HG03060 (cell line): ENCODE measurements around the gene TUBB1.
"Not testable (repeated sequence)": the region's sequence is repeated elsewhere in the genome, so short reads cannot be mapped to it uniquely, and the experiment has no call there.

Source experiments
- ATAC-seq: cut with Tn5 transposase; IDR thresholded peaks from one replicate; pipeline ENCODE4 v1.9.1; 2021; ENCODE audit warnings: low read depth, moderate number of reproducible peaks; ENCODE audit not compliant: unreplicated experiment

TUBB1 gene

DNA sequence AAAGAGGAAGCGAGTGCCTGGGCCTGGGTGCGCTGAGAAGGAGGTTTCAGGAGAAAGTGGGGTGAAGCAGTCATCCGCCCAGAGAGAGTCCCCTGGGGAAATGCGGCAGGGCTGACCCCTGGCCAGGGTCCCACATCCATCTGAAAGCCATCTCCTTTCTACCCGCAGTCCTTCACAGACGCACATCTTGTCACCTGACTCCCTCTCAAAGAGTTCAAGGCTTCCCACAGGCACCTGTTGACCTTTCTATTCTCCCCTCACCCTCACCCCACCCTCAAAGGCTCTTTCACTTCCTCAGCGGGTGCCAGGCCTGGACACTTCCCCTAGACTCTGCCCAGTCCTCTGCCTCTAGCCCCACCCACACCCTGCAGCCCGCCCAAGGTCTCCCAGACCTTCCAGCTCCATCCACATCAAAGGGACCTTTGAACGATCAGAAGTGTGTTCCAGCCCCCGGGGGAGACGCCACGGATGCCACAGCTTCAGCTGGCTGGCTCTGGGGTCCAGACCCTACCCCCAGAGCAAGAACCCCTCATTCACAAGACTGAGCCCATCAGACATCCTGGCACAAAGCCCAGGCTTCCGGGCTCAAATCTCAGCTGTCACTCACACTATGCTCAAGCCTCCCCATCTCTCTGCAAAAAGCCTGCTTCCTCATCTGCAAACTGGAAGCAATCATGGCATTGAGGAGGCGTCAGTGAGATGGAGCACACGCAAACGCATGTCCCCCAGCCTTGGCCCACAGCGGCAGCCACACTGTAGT, 14.3 kb upstream of the TUBB1 start:
- peak; percentile 55 for ATAC-seq

DNA sequence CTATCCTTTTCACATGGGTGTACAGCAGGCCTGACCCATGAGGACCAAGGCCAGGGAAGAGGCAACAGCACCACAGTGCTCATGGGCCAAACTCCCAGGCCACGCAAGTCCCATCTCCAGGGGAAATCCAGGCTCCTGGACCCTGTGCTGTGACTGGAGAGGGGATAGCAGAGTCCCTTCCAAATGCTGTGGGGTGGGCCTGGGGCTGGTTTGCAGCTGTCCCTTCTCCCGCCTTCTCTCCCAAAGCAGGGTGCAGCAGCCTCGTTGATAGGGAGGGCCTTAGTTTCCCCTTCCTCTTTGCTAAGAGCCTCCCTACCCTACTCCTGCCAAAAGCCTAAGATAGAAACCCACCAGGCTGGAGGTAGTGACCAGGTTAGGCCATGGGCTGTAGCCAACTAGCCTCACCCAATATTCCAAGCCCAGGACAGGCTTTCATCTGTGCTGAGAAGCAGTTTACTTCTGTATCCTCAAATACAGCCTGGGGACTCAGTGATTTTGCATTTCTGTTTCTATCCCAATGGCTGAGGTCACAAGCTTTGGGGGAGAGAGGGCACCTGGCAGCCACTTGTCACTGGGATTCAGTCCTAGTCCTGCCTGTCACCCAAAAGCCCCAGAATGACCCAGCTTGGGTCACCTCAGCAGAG, 13.6 kb upstream of the TUBB1 start:
- ATAC-seq = no peak

DNA sequence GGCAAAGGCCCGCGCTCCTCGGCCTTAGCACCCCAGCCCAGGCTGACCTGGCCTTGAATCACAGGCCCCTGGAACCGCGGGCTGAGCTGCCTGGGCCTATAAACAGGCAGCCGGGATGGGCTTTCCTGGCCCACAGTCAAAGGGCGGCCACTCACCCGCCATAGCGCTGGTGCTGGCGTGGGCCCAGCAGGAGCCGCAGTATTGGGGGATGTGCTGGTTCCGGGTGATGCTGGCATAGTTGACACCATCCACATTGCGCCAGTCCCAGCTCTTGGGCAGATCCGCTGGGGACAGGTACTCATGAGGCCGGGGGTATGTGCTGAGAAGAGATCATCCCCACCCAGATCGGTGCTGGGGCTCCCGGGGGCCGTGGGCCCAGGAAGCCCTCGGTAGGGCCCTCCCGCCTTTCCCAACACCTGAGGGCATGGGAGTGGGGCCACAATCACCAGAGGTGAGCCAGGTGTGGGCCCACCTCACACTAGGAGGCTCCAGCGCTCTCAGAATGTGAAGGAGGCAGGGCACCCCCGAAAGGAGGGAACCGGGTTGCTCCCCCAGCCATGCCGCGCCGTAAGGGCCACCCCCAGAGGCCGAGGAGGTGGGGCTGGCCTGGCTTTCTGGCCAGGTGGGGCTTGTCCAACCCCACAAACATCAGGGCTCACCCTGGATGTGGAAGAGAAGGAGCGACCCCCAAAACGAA, 12.9 kb upstream of the TUBB1 start:
- no peak for ATAC-seq

DNA sequence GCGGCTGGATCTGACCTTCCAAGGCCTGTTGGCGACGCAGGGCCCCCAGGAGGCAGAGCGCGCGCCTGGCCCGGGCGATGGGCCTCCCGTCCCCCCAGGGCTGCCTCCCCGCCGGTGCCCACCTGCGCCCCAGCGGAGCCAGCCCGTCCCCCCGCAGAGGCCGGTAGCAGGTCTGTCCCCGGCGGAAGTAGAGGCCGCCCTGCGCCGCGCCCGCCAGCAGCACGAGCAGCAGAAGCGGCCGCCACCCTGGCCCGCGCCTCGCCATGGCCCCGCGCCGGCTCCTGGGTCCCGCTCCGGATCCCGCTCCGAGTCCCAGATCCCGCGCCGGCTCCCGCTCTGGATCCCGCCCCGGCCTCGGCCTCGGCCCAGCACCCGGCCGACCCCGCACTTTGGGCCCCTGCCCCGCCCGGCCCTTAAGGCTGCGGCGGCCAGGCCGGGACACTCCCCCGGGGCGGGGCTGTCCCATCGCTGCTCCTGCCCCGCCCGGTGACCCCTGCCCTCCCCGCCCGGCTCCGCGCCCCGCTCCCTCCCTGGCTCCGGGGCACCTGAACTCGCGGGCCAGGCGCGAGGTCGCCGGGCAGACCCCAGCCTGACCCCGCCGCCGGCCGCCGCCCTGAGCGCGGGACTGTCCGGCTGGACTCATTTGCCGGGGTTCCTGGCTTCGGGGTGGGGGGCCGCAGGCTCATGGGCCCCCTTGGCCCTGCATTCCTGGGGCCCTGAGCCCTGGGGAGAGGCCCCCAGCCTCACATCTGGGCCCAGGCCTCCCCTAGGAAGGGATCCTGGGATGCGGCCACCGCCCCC, 12.2 kb upstream of the TUBB1 start, which contains the start of gene CTSZ:
Gene CTSZ (minus strand): TSS at position 391 of the 801 bp plus-strand sequence. CDS start 126 bp downstream, at position 265.
- no peak for ATAC-seq

DNA sequence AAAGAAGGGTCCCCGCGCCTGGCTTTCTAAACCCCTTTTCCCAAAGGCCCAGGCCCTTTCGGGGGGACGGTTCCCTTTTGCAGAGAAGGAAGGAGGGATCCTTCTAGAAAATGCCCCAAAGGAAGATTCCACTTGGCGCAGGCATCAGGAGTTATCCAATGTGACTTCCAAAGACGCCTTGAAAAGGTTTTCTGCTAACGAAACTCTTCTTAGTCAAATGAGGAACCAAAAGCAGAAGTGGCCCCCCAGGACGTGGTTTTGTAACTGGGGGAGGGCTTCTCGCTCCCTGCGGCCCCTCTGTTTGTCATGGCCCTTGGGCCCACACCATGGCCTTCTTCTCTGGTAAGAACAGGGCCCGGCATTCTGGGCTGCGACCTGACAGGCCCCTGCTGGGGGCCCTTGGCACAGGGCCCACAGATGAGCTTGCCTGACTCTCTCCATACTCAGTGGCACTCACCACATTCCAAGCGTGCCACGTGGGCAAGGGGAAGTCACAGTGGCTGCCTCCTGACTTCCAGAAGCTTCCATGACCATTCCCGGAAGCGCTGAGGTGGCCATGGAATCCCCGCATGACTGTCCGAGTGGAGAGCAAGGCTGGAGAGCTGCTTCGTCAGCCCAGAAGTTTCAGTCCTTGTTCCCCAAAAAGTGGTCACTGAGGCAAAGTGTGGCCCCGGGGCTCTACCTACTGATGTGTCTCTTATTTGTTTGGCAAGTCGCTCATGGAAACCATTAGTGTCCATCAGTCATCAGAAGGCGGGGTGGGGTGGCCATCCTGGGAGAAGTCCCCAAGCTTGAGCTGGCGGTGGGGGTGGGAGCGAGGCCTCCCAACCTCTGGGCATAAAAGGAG, 11.3 kb upstream of the TUBB1 start:
- no peak for ATAC-seq

GRCh38 chr20:59008715-59009336, 10.4 kb upstream of the TUBB1 start:
- ATAC-seq = no peak

DNA sequence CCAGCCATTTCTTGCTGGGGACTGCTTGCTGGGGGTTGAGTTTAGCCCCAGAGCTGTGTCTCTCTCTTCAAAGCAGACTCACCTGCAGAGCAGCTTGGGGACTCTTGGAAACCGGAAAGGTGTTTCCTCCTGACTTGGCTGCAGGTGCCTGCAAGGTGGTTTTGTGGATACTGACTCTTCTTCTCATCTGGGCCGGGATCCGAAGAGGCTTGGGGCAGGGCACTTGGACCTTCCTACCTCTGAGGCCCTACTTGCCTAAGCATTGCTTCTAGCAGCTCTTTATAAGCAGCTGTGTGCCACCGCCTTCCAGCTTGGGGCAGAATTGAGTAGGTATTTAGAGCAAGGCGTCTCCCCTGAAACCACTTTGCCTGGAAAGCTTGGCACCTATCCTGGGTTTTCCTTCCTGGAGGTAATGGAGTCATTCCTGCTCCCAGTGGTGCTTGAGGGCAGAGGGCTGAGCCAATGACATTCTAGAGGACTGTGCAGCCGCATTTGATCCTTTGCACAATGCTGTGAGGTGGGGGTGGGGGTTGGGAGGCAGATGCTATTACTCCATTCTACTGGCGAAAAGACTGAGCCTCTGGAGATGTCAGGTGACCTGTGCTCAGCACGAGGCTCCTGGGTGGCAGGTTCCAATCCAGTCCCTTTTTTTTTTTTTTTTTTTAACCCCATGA, 8.8 kb upstream of the TUBB1 start:
- ATAC-seq = no peak

DNA sequence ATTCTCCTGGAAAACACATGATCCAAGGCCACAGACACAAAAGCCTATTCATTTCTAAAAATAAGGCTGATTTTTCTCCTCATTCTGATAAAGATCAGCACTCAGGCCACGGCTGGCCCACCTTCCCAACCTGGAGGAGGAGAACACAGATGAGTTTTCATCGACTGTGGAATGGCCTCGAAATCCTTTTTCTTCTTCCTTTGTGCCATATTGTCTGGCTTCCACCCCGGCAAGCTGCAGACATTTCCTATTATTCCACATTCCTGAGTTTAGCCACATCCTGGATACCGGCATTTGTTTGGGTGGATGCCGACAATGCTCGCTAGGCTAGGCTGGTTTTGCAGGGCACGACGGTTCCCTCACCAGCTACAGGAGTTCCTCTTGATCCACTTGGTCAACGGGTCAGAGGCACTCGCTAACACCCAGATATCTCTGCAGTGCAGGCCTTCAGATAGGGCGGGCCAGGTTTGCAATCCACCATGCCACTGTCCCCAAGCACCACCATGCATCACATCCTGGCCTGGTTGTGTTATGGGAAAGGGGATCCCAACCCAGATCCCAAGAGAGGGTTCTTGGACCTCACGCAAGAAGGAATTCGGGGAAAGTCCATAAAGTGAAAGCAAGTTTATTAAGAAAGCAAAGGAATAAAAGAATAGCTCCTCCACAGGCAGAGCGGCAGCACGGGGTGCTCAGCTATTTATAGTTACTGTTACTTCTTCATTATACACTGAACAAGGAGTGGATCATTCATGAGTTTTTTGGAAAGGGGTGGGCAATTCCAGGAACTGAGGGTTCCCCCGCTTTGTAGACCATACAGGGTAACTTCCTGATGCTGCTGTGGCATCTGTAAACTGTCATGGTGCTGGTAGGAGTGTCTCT, 8.0 kb upstream of the TUBB1 start:
- ATAC-seq = no peak

GRCh38 chr20:59011874-59012157, 7.4 kb upstream of the TUBB1 start:
- not testable (repeated sequence) for ATAC-seq

GRCh38 chr20:59013031-59013951, 5.9 kb upstream of the TUBB1 start:
- no peak for ATAC-seq

GRCh38 chr20:59013959-59014608, 5.1 kb upstream of the TUBB1 start:
- ATAC-seq = no peak

GRCh38 chr20:59014680-59015389, 4.4 kb upstream of the TUBB1 start:
- ATAC-seq = no peak

DNA sequence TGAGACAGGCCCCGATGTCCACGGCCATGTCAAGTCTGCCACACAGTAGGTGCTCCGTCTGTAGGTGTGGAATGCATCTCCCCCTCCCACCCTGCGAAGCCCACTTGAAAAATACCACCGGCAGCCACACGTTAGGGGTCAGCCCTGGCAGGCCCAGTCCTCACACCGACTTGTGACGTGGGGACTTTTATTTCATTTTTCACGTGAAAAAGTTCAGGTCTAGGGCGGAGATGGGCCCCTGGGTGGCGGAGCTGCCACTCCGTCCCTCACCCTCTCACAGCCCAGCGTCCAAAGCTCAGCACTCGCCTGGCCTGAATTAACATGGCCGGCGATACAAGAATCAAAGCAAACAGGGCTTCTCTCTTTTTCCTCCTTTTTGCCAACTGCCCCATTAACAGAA, 3.8 kb upstream of the TUBB1 start:
- ATAC-seq = no peak

GRCh38 chr20:59015812-59016711, 3.2 kb upstream of the TUBB1 start:
- ATAC-seq = no peak
